ENCODE results near the gene SLFN13. TPM values are rescaled to one million over a fixed set of nuclear protein-coding genes. Genes with fewer than 3 reads are reported as not detected.
"Not testable (repeated sequence)": the region's sequence is repeated elsewhere in the genome, so short reads cannot be mapped to it uniquely, and the experiment has no call there.

SLFN13 gene
- polyA plus RNA-seq, 1 experiment, result 1.3 TPM

- H3K27me3 ChIP-seq (ENCODE audit: control insufficient read depth, insufficient read depth, low read length), result no peaks in the 10 kb centered on the region
- TF ChIP-seq, protein P1, sequence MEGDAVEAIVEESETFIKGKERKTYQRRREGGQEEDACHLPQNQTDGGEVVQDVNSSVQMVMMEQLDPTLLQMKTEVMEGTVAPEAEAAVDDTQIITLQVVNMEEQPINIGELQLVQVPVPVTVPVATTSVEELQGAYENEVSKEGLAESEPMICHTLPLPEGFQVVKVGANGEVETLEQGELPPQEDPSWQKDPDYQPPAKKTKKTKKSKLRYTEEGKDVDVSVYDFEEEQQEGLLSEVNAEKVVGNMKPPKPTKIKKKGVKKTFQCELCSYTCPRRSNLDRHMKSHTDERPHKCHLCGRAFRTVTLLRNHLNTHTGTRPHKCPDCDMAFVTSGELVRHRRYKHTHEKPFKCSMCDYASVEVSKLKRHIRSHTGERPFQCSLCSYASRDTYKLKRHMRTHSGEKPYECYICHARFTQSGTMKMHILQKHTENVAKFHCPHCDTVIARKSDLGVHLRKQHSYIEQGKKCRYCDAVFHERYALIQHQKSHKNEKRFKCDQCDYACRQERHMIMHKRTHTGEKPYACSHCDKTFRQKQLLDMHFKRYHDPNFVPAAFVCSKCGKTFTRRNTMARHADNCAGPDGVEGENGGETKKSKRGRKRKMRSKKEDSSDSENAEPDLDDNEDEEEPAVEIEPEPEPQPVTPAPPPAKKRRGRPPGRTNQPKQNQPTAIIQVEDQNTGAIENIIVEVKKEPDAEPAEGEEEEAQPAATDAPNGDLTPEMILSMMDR (IDR thresholded peaks at IDR 0.05; ENCODE audit: insufficient read depth, low read depth, low read length), result no peak
- H3K4me3 ChIP-seq (ENCODE audit: low read depth, low read length), result no peak overlapping the region
- POLR2A ChIA-PET, result no interaction called here
- DNase-seq (ENCODE audit: low read depth), result no peak
- CTCF ChIA-PET, result interaction anchor here (1.0 kb wide), 1 partner anchor 13 kb away, joined by 3 read pairs; no protein-coding TSS in a partner anchor
- peaks cover 3% of the 10 kb centered on the region for H3K36me3 ChIP-seq (ENCODE audit: control insufficient read depth, insufficient read depth, low read length)
These were observed 31.9 kb downstream of the SLFN13 start for GRCh38 chr17:35416659-35417058.

GRCh38 chr17:35414707-35415106 lies 33.9 kb downstream of the SLFN13 start:
- POLR2A ChIA-PET; H3K27me3 ChIP-seq (ENCODE audit: control insufficient read depth, insufficient read depth, low read length); DNase-seq (ENCODE audit: low read depth); H3K4me3 ChIP-seq (ENCODE audit: low read depth, low read length); H3K36me3 ChIP-seq (ENCODE audit: control insufficient read depth, insufficient read depth, low read length); CTCF ChIA-PET: not testable (repeated sequence)

DNA sequence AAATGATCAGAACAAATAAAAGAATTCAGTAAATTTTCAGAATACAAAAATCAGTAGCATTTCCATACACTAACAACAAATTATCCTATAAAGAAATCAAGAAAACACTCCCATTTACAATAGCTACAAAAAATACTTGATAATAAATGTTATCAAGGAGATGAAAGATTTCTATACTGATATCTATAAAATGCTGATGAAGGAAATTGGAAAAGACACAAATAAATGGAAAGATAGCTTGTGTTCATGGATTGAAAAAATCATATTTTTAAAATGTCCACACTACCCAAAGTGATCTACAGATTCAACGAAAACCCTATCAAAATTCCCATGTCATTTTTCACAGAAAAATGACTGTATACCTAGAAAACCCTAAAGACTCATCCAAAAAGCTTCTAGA lies 34.3 kb downstream of the SLFN13 start:
- ChIA-PET POLR2A (no interaction called here), CTCF (no interaction called here)
- Histone ChIP-seq H3K27me3 (ENCODE audit: control insufficient read depth, insufficient read depth, low read length) (no peaks in the 10 kb centered on the region), H3K36me3 (ENCODE audit: control insufficient read depth, insufficient read depth, low read length) (peaks cover 10% of the 10 kb centered on the region), H3K4me3 (ENCODE audit: low read depth, low read length) (no peak overlapping the region)
- DNase-seq (ENCODE audit: low read depth), result no peak
- TF ChIP-seq, protein P1 (IDR thresholded peaks at IDR 0.05; ENCODE audit: insufficient read depth, low read depth, low read length), result no peak

- no peaks in the 10 kb centered on the region for H3K27me3 ChIP-seq (ENCODE audit: control insufficient read depth, insufficient read depth, low read length)
- ChIA-PET CTCF (no interaction called here), POLR2A (no interaction called here)
- TF ChIP-seq, protein P1 (IDR thresholded peaks at IDR 0.05; ENCODE audit: insufficient read depth, low read depth, low read length), result no peak
- no peak for DNase-seq (ENCODE audit: low read depth)
- no peak overlapping the region for H3K4me3 ChIP-seq (ENCODE audit: low read depth, low read length)
- peaks cover 13% of the 10 kb centered on the region for H3K36me3 ChIP-seq (ENCODE audit: control insufficient read depth, insufficient read depth, low read length)
These were observed 41.0 kb downstream of the SLFN13 start for GRCh38 chr17:35407531-35407930.

DNA sequence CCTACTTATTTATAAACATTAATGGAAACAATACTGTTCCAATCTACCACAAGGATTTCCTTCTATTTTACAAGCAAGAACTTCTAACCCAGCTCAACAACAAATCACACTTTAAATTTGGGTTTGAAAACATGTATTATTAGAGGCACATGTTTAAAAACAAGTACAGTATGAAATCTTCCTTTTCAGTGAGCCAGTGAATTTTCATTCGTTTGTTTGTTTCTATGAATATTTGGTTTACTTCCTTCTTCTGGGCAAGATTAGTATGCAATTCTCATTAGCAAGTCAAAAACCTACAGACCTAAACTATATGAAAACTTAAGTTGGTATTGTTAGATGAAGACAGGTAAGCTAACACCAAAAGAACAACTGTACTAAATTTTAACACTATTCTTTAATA lies 42.0 kb downstream of the SLFN13 start:
- CTCF ChIA-PET, result no interaction called here
- no peak for DNase-seq (ENCODE audit: low read depth)
- POLR2A ChIA-PET, result no interaction called here
- TF ChIP-seq, protein P1 (IDR thresholded peaks at IDR 0.05; ENCODE audit: insufficient read depth, low read depth, low read length), result no peak
- Histone ChIP-seq H3K4me3 (ENCODE audit: low read depth, low read length) (no peak overlapping the region), H3K36me3 (ENCODE audit: control insufficient read depth, insufficient read depth, low read length) (peaks cover 10% of the 10 kb centered on the region), H3K27me3 (ENCODE audit: control insufficient read depth, insufficient read depth, low read length) (no peaks in the 10 kb centered on the region)

- POLR2A ChIA-PET, result no interaction called here
- Histone ChIP-seq H3K4me3 (ENCODE audit: low read depth, low read length) (no peak overlapping the region), H3K27me3 (ENCODE audit: control insufficient read depth, insufficient read depth, low read length) (no peaks in the 10 kb centered on the region), H3K36me3 (ENCODE audit: control insufficient read depth, insufficient read depth, low read length) (peaks cover 3% of the 10 kb centered on the region)
- TF ChIP-seq, protein P1 (IDR thresholded peaks at IDR 0.05; ENCODE audit: insufficient read depth, low read depth, low read length), result no peak
- CTCF ChIA-PET, result interaction anchor here (1.5 kb wide), 1 partner anchor 12 kb away, joined by 3 read pairs; no protein-coding TSS in a partner anchor
- no peak for DNase-seq (ENCODE audit: low read depth)
These were observed 44.2 kb downstream of the SLFN13 start for GRCh38 chr17:35404360-35404759.

DNA sequence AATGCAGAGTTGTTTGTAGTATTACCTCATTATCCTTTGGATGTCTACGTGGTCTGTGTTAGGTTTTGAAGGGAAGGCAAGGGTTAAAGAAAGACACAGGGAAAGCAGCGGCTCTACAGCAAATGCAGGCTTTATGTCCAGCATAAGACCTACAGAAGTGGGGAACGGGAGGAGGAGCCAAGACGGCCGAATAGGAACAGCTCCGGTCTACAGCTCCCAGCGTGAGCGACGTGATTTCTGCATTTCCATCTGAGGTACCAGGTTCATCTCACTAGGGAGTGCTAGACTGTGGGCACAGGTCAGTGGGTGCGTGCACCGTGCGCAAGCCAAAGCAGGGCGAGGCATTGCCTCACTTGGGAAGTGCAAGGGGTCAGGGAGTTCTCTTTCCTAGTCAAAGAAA lies 54.8 kb downstream of the SLFN13 start:
- POLR2A ChIA-PET; H3K36me3 ChIP-seq (ENCODE audit: control insufficient read depth, insufficient read depth, low read length); H3K27me3 ChIP-seq (ENCODE audit: control insufficient read depth, insufficient read depth, low read length); CTCF ChIA-PET; H3K4me3 ChIP-seq (ENCODE audit: low read depth, low read length); DNase-seq (ENCODE audit: low read depth): not testable (repeated sequence)

Data from BJ (cell line).